Natural killer cell (primary cell): ENCODE results near the gene ARSG. TPM values are rescaled to one million over a fixed set of nuclear protein-coding genes. Genes with fewer than 3 reads are reported as not detected.
A peak's percentile ranks its signal among the peaks of the same experiment; 100 is the strongest.

ENCODE experiments used
- ATAC-seq, 3 donors: fragments of 150-1000 bp in 2 of 3; fragments of 200-7000 bp in 1 of 3; cut with Tn5 transposase; 1 replicate in 1 of 3; 2 replicates in 2 of 3; pipeline ENCODE4 v1.10.0; 2021; ENCODE audit warnings: mild to moderate bottlenecking in 2 of 3, moderate library complexity in 2 of 3
- DNase-seq, 2 donors: peaks; one replicate each; pipeline versions ENCODE4 v3.0.0 to v3.0.0-alpha.2; 2013 to 2021; ENCODE audit warnings: mixed read lengths in 1 of 2
- H3K27ac ChIP-seq: one replicate; pipeline ENCODE4 v1.5.1; 2013; ENCODE audit warnings: mild to moderate bottlenecking, low read length
- H3K27me3 ChIP-seq: one replicate; pipeline ENCODE4 v1.6.1; 2013; ENCODE audit warnings: low read length; ENCODE audit not compliant: control insufficient read depth, insufficient read depth
- H3K36me3 ChIP-seq: one replicate; pipeline ENCODE4 v1.6.1; 2013; ENCODE audit warnings: low read length; ENCODE audit not compliant: control insufficient read depth, insufficient read depth
- H3K4me1 ChIP-seq: one replicate; pipeline ENCODE4 v1.6.1; 2013; ENCODE audit warnings: low read length; ENCODE audit not compliant: control insufficient read depth, insufficient read depth
- H3K4me3 ChIP-seq: one replicate; pipeline ENCODE4 v1.5.1; 2013; ENCODE audit warnings: low read length
- H3K9me3 ChIP-seq: one replicate; pipeline ENCODE4 v1.6.1; 2013; ENCODE audit warnings: low read length; ENCODE audit not compliant: control insufficient read depth, insufficient read depth
- H3K27ac Mint-ChIP-seq, 2 donors: one replicate each; pipeline ENCODE4 v1.8.0; 2022; ENCODE audit warnings: mild to moderate bottlenecking in 2 of 2, mixed read lengths in 2 of 2, moderate library complexity in 1 of 2
- H3K27me3 Mint-ChIP-seq, 2 donors: one replicate each; pipeline ENCODE4 v1.8.0; 2022; ENCODE audit warnings: low read depth in 2 of 2, mixed read lengths in 2 of 2
- H3K36me3 Mint-ChIP-seq: one replicate; pipeline ENCODE4 v1.8.0; 2022; ENCODE audit warnings: mixed read lengths
- H3K4me1 Mint-ChIP-seq, 2 donors: one replicate each; pipeline ENCODE4 v1.8.0; 2022; ENCODE audit warnings: mixed read lengths in 2 of 2
- H3K4me3 Mint-ChIP-seq: one replicate; pipeline ENCODE4 v1.8.0; 2022; ENCODE audit warnings: mild to moderate bottlenecking, moderate library complexity, mixed read lengths
- H3K9me3 Mint-ChIP-seq, 2 donors: one replicate each; pipeline ENCODE4 v1.8.0; 2022; ENCODE audit warnings: mixed read lengths in 2 of 2
- WGBS: methylation state at CpG from one replicate; pipeline ENCODE4 v1.1.7; 2013; ENCODE audit warnings: missing lambda C conversion rate; ENCODE audit not compliant: insufficient coverage; 5-methylcytosine and 5-hydroxymethylcytosine counted together
- intact Hi-C: fragments of 100-400 bp; cut with micrococcal nuclease; formaldehyde crosslinking; loops from one replicate; pipeline ENCODE4 v1.14.2; 2022
- total RNA-seq, 4 donors: library from RNA; stranded (reverse); fragments of 120-200 nt in 1 of 4; gene quantifications; one replicate each; pipeline versions ENCODE4 v1.2.3 to v1.2.4, GENCODE V29; 2013 to 2022
- TF ChIP-seq, protein P1 (sequence below): fragments of 200-600 bp; IDR thresholded peaks from one replicate; pipeline ENCODE4 v1.8.0; 2022; ENCODE audit warnings: antibody characterized with exemption

ARSG gene
- total RNA-seq, 3 donors from 2014 or later (not counting 1 experiment from before 2014, with no cell fraction given) = 34.8 to 52.3 (median 39.3) TPM

DNA sequence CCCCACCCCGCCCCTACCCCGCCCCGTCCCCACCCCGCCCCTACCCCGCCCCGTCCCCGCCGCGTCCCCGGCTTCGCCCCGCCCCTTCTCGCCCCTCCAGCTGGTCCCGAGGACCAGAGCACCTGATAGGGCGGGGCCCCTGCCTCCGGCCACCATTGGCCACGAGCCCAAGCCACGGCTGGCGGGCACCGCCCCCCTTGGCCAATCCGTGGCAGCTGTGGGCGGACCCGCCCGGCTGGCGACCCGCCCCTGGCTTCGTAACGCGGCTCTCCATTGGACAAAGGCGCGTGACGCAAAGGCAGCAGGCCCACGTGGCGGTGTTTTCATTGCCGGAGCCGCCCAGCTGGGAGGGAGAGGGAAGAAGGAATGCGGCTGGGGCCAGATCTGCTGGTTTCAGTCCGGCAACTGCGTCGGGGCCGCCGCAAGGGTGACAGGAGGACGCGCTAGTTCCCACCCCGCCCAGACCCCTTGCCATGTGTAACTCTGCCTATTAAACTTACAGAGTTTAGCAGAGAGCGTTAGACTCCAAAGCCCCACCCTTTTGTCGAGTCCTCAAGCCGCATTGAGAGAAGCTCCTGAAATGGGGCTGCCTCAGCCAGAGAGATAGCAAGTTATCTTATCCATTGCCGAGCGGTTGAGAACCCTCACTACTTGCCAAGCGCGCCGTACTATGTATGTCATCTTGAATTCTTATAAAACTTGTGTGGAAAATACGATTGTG lies 166.4 kb downstream of the ARSG start:
- intact Hi-C loops = loop anchor here (1.0 kb wide), 1 partner anchor 277 kb away; no protein-coding TSS in a partner anchor
- peaks cover 43% of the 10 kb centered on the region for H3K4me1 ChIP-seq
- H3K4me3 ChIP-seq = peak overlapping the region; percentile 36
- no peaks in the 10 kb centered on the region for H3K36me3 Mint-ChIP-seq
- peaks cover 2% of the 10 kb centered on the region for H3K36me3 ChIP-seq
- H3K9me3 Mint-ChIP-seq = no peaks in the 10 kb centered on the region
- TF ChIP-seq, protein P1, sequence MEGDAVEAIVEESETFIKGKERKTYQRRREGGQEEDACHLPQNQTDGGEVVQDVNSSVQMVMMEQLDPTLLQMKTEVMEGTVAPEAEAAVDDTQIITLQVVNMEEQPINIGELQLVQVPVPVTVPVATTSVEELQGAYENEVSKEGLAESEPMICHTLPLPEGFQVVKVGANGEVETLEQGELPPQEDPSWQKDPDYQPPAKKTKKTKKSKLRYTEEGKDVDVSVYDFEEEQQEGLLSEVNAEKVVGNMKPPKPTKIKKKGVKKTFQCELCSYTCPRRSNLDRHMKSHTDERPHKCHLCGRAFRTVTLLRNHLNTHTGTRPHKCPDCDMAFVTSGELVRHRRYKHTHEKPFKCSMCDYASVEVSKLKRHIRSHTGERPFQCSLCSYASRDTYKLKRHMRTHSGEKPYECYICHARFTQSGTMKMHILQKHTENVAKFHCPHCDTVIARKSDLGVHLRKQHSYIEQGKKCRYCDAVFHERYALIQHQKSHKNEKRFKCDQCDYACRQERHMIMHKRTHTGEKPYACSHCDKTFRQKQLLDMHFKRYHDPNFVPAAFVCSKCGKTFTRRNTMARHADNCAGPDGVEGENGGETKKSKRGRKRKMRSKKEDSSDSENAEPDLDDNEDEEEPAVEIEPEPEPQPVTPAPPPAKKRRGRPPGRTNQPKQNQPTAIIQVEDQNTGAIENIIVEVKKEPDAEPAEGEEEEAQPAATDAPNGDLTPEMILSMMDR = no peak
- peak overlapping the region; percentile 94 to 97 for H3K27ac Mint-ChIP-seq
- no peaks in the 10 kb centered on the region for H3K9me3 ChIP-seq
- ATAC-seq (peak; percentile 87 to 99 (median 93)), DNase-seq (peak; percentile 99)
- H3K27me3 ChIP-seq = no peaks in the 10 kb centered on the region
- peak overlapping the region; percentile 83 for H3K4me3 Mint-ChIP-seq
- under 1% methylated on average over 48 of the region's 54 CpGs for WGBS
- peaks cover 67 to 69% of the 10 kb centered on the region in 2 donors for H3K4me1 Mint-ChIP-seq
- H3K27ac ChIP-seq = peak overlapping the region; percentile 78
- H3K27me3 Mint-ChIP-seq = no peaks in the 10 kb centered on the region

DNA sequence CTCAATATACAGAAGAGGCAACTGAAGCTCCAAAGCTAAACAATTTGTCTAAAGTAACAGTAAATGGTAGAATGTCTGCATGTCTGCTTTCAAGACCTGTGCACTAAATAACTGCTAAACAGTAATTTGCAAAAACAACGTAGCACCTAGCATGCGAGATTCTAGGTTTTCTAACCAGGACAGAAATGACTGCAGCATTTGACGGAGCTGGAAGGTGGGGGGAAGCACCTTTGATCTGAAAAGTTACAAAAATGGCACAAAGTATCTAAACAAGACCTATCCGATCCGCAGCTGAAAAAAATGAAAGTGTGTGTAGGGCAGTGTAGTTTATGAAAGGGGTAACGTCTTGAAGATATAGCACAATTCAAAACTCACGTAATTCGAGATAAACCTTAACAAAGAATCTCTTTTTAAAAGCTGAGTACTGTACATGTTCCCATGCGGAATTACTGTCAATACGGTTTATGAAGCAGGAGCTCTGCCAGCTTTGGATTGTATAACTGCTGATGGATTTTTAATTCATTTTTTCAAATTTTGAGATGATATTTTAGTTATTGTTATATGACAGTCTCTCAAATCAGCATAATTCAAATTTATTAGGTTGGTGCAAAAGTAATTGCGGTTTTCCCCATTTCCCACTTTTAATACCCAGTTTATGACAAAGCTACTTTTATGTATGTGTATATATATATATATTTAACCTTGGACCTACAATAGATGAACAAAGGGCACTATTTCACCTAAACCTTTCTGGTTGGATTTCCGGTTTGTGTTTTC lies 167.2 kb downstream of the ARSG start:
- intact Hi-C loops = loop anchor here (1.0 kb wide), 1 partner anchor 278 kb away; no protein-coding TSS in a partner anchor
- Histone ChIP-seq H3K36me3 (no peaks in the 10 kb centered on the region), H3K27me3 (no peaks in the 10 kb centered on the region), H3K4me3 (peak overlapping the region; percentile 36), H3K4me1 (peaks cover 46% of the 10 kb centered on the region), H3K27ac (peak overlapping the region; percentile 78), H3K9me3 (no peaks in the 10 kb centered on the region)
- ATAC-seq = no peak
- H3K4me1 Mint-ChIP-seq = peaks cover 71 to 74% of the 10 kb centered on the region in 2 donors
- WGBS = 67% methylated on average over 10 of the region's 12 CpGs
- no peaks in the 10 kb centered on the region for H3K9me3 Mint-ChIP-seq
- no peaks in the 10 kb centered on the region for H3K27me3 Mint-ChIP-seq
- no peak for DNase-seq
- no peaks in the 10 kb centered on the region for H3K36me3 Mint-ChIP-seq
- H3K27ac Mint-ChIP-seq = peak overlapping the region; percentile 94 to 97
- TF ChIP-seq, protein P1 = no peak
- peak overlapping the region; percentile 83 for H3K4me3 Mint-ChIP-seq

DNA sequence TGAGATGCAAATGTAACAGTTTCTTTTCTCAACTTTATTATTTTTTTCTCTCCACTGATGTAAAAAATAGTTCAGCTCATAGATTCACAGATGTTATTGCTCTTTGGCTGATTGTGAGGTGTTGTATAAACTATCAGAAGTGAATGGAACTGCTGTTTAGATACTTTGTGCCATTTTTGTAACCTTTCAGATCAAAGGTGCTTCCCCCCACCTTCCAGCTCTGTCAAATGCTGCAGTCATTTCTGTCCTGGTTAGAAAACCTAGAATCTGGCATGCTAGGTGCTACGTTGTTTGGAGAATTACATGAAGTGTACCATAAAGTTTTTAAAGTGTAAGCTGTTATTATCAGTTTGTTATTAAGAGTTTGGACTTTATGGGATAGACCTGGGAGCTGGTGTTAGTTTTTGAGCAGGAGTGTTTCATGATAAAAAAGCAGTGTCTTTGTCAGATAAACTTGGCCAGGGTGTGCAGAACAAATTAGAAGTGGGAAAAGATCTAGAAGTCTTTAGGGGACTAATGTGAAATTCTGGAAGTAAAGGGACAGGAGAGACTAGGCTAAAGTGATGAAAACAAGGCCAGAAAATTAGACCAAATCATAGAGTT lies 167.8 kb downstream of the ARSG start:
- no peaks in the 10 kb centered on the region for H3K27me3 ChIP-seq
- H3K4me1 Mint-ChIP-seq = peaks cover 71 to 75% of the 10 kb centered on the region in 2 donors
- H3K4me1 ChIP-seq = peaks cover 46% of the 10 kb centered on the region
- TF ChIP-seq, protein P1 = no peak
- H3K9me3 Mint-ChIP-seq = no peaks in the 10 kb centered on the region
- H3K4me3 Mint-ChIP-seq = peak overlapping the region; percentile 74
- intact Hi-C loops = no loop called here
- no peaks in the 10 kb centered on the region for H3K36me3 Mint-ChIP-seq
- no peaks in the 10 kb centered on the region for H3K27me3 Mint-ChIP-seq
- peak overlapping the region; percentile 94 to 97 for H3K27ac Mint-ChIP-seq
- no peaks in the 10 kb centered on the region for H3K9me3 ChIP-seq
- WGBS = 65% methylated on average over 1 of the region's 1 CpG
- DNase-seq (peak in 1 of 2 donors; percentile 14), ATAC-seq (no peak)
- no peaks in the 10 kb centered on the region for H3K36me3 ChIP-seq
- H3K4me3 ChIP-seq = no peak overlapping the region
- peak overlapping the region; percentile 73 for H3K27ac ChIP-seq
